Ramos (cell line): ENCODE measurements around the gene BRD4.

ENCODE experiments used
- in situ Hi-C: fragments of 300-500 bp; cut with MboI; formaldehyde crosslinking; loops from one replicate; pipeline ENCODE4 v1.14.3; 2022; ENCODE audit warnings: low sequenced_read_pairs; ENCODE audit not compliant: unreplicated experiment

BRD4 gene

DNA sequence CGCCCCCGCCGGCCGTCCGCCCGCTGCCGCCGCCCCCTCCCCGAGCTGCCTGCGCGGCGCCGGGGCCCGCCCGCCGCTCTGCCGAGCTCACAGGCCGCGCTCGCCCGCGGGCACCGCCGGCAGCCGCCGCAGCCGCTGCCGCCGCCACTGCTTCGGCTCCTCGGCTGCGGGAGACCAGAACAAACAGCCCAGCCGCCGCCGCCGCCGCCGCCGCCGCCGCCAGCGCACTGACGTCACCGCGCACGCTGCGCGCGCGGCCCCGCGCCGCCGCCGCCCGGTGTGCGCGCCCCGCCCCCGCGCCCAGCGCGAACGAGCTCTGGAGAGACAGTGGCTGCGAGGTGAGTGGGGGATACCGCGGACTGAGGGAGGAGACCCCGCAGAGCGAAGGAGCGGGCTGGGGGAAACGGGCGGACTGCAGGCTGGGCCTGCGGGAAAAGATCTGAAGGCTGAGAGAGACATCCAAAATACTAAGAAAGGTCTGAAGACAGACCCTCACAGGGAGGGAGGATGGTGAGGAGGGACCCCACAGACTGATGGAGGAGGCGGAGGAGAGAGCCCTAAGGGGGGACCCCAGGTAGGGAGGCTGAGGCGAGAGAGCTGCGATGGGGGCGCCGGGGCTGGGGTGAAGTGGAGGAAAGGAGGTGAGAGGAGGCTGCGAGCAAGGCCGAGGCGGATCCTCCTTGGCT, at the start of gene BRD4:
BRD4 (minus strand) TSS at position 229 of the 686 bp plus-strand sequence. CDS start 59,440 bp downstream, outside the sequence.
- in situ Hi-C loops, result no loop called here

DNA sequence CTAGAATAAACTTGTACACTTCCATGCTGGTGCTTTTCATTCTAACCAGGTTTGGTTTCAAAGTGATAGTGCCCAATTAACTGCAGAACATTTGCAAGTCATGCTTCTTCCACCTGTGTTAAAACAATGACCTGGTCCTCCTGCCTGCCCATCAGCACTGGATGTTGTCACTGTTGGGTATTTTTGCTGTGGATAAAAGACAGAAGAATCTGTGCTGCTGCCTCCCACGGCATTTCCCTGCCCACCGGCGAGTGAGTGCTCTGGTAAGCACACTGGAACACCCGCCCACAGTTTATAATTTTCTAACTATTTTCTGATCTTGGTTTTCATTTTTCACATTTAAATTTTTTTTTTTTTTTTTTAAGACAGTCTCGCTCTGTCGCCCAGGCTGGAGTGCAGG, 49.5 kb upstream of the BRD4 start:
- in situ Hi-C loops, result no loop called here

DNA sequence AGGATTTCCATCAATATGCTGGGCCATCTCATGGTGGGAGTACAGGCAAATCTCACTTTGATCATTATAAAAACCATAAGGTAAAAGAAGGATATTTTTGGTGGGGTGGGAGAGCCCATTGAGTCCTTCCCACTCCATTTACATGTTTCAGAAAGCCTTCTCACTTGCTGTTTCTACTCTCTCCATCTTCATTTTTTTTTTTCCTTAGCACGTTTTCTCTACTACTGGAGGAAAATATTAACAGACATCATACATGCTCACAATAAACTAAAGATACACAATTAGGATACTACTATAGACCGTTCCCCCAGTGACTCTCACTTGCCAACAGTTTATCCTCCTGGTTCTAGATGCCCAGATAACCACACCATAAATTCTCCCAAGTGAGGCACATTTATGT, 49.1 kb upstream of the BRD4 start:
- in situ Hi-C loops, result no loop called here

DNA sequence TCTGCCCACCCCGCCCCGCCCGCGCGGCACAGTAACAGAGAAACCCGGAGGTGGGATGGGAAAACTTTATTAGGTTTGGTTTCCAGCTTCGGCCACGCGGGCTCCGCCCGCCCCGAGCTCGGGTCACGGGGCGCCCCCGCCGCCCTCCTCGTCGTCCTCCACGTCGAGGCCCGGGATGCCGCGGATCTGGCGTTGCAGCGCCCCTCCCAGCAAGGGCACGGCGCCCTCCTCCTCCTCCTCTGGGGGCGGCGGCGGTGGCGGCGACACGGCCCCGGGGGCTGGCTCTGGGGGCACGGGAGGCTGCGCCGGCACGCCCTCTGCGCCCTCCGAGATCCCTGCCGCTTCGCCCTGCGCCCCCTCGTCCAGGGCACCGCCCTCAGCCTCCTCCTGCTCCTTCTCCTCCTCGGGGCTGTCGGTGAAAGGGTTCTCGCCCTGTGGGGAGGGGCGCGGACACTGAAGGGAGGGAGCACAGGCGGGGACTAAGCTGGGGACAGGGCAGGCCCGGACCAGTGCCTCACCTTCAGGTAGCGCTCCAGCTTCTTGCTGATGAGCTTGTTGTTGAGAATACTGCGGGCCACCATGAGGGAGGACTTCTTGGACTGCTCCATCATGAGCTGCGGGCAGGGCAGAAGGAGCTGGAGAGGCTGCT, 47.8 kb upstream of the BRD4 start:
- in situ Hi-C loops, result no loop called here

DNA sequence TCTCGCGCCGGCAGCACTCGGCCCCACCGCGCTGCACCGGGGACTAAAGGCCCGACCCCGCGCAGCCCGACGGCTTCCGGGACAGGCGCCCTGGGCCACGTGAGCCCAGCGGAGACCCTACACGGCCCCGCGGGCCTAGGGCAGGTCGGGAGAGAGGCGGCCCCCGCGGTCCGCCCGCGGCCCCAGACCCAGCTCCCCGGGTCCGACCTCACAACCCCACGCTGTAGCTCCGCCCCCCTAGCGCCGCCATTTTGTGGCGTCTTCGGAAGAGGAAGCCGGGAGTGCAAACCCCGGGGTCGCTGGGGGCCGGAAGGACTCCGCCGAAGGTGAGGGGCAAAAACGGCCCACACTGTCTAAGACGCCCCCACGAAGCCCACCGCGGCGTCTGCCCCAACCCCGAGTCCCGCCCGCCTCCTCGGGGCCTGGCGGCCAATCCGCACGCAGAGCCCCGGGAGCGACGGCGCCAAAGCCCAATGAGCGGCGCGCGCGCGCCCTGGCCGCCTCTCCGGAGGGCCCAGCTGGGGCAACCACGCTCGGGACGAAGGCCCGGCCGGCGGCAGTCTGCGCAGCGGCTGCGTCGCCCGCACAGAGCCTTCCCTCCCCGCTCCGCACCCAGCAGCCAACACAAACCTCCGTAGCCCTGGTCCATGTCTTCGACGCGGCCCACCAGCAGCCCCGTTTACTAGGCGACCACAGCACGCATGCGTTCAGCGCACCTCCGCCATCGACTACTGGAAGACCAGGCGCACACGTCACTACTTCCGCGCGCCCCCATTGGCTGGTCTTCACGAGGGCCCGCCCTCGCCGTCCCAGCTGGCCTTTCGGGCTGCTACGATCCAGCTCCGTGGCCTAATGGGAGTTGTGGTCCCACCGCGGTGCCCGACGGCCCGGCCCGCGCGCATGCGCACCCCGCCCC, 47.0 kb upstream of the BRD4 start, which contains the start of gene AKAP8:
AKAP8 (minus strand) TSS at position 705 of the 916 bp plus-strand sequence; CDS start at position 649, 56 bp downstream.
- in situ Hi-C loops, result no loop called here

DNA sequence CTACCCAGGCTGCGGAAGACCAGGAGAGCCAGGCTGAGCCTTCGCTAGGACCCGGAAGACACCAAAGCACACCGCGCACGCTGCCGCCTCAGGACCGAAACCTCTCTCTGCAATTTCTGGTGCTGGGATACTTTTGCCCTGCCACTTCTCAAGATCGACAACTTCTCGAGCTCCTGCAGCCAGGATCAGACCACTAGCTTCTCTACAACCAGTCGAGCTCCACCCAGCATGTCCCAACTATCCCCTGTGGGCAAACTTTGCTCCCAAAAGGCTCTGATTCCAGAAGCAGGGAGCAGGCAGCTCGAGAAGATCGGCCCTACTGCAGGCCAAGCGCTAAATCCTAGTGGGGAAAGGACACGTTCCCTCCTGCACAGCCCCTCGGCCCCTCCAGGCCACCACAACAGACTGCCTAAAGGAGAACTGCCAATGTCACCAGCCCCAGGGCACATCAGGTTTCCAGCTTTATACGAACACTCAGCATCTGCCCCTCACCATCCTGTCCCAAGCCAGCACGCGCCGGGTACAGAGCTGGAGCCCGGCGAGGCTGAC, 46.3 kb upstream of the BRD4 start:
- in situ Hi-C loops, result no loop called here

DNA sequence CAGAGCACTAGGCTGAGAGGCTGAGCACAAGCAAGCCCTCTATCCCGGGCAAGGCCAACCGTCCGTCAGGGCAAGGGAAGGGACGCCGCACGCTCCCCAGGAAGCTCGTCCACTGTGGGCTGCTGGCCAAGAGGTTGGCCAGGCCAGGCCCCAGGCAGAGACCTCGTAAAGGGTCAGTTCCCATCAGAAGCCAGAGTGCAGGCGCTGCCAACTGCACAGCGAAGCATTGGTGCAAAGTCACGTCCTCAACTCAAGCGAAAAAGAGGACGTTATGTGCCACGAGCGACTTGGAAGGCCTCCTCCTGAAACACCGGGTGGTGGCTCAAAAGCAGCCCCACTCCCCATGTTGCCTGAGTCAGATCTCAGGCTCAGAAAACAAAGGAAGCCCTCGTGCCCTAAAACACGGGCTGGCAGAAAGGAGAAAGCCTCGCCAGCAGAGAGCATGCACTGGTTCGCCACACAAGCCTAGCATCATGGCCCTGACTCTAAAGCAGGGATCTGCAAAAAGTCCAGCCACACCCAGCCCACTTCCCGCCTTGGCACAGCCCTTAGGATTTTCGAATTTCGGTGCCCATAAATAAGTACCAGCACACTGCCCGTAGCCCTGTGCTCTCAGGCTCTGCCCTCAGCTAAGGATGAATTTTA, 42.6 kb upstream of the BRD4 start:
- in situ Hi-C loops, result loop anchor here (25.0 kb wide), 1 partner anchor 113 kb away; no protein-coding TSS in a partner anchor

DNA sequence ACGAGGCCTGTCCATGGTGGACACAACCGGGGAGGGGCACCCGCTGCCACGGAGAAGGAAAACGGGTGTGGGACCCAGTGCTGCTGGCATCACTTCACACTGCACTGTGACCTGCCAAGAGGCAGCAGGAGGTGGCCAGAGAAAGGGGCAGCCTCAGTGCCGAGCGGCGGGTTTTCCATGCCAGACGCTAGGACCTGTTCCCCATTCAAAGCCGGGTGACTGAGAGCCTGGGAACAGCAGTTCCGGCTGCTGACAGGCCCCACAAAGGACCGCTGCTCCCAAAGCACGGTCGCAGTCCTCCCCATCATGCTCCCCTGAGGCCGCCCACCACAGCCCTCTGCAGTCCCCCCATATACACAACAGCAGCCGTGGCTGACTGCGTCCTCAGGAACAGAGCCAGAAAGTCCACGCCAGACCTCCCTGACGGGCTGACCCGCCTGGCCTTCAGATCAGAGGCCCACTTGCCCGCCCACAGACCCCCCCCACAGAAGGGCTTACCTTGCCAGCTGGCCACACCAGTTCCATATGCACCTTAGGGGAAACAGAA, 41.8 kb upstream of the BRD4 start:
- in situ Hi-C loops, result loop anchor here (25.0 kb wide), 1 partner anchor 112 kb away; no protein-coding TSS in a partner anchor

DNA sequence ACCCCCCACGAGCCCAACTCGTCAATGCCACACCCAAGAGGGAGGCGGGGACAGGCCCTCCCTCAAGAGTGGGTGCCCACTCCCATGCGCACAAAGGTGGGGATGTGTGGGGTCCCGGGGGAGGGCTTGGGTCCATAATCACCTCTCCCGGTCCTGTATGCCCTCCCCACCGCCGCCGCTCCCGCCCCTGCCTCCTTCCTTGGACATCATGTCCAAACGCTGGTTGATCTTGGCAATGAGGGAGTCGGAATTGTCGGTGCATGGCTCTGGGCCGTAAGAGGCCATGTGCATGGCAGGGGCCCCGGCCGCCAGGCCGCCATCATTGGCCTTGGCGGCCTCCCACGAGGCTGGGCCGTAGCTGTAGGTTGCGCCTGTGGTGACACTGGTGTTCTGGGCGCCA, 41.3 kb upstream of the BRD4 start:
- in situ Hi-C loops, result loop anchor here (25.0 kb wide), 1 partner anchor 111 kb away; no protein-coding TSS in a partner anchor

DNA sequence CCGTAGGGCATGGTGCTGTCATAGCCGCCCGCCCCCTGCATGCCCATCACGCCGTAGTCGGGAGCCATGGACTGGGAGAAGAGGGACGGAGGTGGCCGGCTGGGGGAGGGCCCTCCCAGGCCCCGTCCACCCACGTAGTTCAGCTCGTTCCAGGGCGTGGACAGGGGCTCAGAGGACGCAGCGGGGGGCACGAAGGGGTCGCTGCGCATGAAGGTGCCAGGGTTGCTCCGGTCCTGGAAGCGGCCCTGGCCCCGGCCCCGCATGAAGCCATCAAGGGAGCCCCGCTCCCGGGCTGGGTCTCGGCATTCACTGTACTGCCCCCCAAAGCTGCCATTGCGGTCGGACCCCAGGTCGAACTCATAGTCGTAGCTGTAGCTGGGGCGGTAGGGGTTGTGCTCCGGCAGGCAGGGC, 40.6 kb upstream of the BRD4 start:
- in situ Hi-C loops, result loop anchor here (25.0 kb wide), 1 partner anchor 111 kb away; no protein-coding TSS in a partner anchor

DNA sequence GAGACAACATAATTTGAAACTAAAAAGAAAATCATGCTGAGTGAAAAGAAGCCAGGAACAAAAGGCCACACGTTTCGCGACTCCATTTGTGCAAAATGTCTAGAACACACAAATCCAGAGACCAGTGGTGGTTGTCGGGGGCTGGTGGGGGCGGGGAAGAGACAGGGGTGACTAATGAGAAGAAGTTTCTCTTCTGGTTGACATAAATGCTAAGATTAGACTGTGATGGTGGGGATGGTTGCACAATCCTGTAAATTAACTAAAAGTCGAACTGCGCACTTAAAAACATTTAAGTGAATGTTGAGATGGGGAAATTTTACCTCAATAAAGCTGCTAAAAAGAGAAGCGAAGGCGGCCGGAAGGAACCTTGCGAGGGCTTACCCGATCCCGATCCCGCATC, 40.1 kb upstream of the BRD4 start:
- in situ Hi-C loops, result loop anchor here (25.0 kb wide), 1 partner anchor 110 kb away; no protein-coding TSS in a partner anchor

DNA sequence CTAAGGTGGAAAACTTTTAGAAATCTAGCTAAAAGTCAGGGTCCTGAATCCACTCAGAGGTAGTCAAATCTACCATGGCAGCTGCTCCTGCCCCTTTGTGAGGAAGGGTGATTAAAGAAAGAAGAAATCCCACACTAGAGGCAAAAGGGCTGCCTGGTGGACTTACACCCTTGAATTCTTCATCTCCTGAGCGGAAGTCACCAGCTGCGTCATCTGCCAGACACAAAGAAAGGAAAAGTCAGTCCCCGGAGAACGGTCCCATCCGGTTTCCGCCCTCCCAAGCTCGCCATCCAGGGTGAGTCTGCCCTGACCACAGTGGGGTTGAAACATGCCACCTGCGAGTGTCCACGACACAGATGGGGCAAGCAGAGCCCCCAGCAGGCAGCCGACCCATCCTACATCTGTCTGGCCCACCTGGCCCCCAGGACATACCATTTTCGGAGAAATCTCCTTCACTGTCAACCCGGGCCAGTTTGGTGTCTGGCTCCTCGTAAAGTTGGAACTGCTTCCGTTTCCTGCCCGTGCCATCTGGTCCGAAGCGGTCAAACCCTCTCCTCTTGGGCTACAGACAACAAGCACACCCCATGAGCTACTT, 39.5 kb upstream of the BRD4 start:
- in situ Hi-C loops, result loop anchor here (25.0 kb wide), 1 partner anchor 110 kb away; no protein-coding TSS in a partner anchor

DNA sequence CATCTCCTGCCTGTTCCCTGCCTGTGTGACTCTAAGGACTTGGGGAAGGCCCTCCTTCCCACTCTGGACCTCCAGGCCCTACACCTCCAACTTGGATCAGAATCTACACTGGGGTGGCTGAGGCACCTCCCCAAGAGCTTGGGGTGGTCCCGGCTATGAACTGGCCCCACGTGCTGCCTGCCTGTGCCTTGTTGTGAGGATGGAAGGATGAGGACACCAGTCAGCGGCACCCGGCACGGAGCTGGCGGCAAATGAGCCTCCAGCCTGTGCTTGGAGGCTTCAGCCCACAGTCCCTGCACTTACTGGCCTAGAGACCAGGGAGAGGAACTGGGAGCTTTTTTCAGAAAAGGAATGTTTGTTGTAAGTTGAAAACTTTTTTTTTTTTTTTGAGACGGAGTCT, 38.8 kb upstream of the BRD4 start:
- in situ Hi-C loops, result loop anchor here (25.0 kb wide), 1 partner anchor 109 kb away; no protein-coding TSS in a partner anchor

DNA sequence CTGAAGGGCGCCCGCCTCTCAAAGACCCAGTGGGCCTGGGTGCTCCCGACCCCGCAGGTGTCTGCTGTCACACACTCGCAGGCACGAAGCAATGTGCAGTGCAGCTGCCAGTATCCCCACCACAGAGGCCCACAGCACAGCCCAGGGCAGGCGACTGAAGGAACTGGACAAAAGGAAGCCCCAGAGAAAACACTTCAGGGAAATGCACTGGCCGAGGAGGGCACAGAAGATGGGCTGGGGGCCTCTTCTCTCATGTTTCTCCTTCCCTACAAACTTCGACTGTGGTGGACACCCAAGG, 37.2 kb upstream of the BRD4 start:
- in situ Hi-C loops, result loop anchor here (25.0 kb wide), 1 partner anchor 107 kb away; no protein-coding TSS in a partner anchor

DNA sequence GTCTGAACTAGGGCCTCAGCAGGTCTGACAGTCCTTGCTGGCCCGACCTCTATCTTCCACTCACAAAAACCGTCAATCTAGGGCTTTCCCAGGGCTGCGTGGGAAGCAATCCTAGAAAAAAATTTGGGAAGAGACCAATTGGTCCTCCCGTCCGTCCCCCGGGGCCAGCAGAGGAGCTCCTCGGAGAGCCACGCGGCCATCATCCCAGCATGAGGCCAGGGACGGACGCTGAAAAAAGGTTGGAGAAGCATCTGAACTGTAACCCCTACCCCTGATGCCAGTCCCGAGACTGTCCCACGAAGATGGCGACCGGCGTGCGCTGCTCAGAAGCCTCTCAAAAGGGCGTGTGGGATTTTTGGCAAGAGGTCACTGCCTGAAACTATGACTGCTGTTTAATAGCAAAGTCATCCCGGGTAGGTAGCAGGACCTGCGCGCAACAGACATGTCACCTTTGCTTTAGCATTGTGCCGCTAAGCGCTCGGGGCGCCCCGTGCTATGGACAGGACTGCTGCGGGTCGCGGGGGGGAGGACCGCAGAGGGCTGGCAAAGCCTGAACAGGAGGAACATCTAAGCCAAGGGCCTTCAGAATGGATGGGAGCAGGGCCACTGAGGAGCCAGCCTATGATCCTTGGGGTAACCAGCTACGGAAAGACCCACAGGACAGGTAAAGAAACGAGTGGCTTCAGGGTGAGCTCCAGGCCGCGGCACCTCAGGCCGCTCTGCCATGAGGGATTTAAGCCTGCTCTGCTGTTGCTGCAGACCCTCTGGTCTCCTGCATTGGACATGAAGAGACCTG, 36.7 kb upstream of the BRD4 start:
- in situ Hi-C loops, result loop anchor here (25.0 kb wide), 1 partner anchor 107 kb away; no protein-coding TSS in a partner anchor

DNA sequence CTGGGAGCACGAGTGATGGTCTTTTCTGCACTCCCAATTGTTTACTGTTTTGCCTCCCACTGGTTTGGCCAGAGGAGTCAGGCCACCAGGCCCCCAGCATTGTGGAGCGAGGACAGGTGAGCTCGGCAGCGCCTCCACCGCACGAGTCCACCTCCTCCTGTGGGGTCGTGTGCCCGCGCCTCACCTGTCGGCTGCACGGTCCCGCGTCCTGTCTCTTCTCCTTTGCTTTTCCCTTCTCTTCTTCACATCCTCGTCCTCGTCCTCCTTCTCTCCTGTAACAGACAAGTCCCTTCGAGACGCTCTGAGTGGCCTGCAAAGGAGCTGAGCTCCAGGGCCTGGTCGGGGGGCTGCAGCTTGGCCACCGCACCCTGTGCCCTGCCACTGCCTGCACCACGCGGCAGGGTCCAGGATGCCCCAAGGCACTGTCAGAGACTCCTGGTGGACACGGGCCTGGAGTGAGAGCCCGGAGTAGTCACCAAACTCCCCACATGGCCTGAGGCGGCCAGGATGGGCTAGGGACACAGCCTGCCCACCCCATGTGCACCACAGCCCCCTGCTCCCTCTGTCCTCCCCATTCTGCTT, 35.8 kb upstream of the BRD4 start:
- in situ Hi-C loops, result loop anchor here (25.0 kb wide), 1 partner anchor 106 kb away; no protein-coding TSS in a partner anchor

DNA sequence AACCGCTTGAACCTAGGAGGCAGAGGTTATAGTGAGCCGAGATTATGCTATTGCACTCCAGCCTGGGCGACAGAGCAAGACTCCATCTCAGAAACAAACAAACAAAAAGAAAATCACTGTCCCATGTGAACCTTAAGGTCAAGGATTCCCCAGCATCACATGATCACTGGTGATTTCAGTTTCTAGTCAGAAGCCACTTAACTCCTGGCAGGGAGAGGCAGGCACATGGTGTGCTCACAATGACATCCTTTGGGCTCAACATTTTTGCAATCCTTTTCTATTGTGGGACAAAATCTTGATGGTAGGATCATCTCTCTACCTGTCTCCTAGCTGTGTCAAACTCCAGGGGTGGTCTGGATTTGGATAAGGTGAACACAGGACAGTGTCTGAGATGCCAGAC, 35.1 kb upstream of the BRD4 start:
- in situ Hi-C loops, result loop anchor here (25.0 kb wide), 1 partner anchor 105 kb away; no protein-coding TSS in a partner anchor

DNA sequence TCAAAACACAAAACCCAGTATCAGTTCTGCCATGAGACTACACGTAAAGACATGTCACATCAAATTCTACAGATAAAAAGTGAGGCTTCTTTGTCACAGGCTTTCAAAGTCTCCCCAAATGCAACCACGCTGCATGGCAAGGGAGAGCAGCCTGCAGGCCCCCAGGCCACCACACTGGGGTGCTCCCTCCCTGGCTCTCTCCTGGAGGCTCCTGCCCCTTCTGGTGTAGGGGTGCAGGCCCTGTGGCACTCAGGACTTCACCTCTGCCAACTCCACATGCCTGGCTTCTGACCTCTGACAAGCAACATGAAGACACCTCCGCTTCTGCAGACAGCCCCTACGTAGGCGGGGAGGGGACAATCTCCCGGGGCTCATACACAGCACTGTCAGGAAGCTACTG, 32.9 kb upstream of the BRD4 start:
- in situ Hi-C loops, result loop anchor here (25.0 kb wide), 1 partner anchor 103 kb away; no protein-coding TSS in a partner anchor
